ENCODE data around the gene CLIC3.
A peak's percentile ranks its signal among the peaks of the same experiment; 100 is the strongest.

Gene CLIC3

DNA sequence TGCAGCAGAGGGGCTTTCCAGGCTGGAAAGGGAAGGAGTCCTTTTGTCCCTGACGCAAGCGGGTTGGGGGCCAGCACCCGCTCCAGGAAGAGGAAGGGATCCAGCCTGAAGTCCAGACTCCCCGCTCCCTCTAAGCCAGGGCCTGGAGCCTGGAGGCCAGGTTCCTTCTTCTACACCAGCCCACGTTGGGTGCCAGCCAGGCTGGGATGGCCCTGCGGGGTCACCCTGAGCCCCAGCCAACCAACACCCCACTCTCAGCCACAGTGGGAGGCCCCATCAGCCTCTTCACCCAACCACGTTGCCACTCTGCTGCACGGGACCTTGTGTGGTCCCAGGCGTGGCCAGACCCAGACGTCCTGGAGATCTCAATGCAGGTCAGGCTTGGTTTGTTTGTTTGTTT, 36.5 kb upstream of the CLIC3 start:
- in situ Hi-C loops (cut with HindIII; ENCODE audit: low pct_ligation_motif_present, low pct_unique_long_range_greater_than_20kb, low sequenced_read_pairs): no loop called here

DNA sequence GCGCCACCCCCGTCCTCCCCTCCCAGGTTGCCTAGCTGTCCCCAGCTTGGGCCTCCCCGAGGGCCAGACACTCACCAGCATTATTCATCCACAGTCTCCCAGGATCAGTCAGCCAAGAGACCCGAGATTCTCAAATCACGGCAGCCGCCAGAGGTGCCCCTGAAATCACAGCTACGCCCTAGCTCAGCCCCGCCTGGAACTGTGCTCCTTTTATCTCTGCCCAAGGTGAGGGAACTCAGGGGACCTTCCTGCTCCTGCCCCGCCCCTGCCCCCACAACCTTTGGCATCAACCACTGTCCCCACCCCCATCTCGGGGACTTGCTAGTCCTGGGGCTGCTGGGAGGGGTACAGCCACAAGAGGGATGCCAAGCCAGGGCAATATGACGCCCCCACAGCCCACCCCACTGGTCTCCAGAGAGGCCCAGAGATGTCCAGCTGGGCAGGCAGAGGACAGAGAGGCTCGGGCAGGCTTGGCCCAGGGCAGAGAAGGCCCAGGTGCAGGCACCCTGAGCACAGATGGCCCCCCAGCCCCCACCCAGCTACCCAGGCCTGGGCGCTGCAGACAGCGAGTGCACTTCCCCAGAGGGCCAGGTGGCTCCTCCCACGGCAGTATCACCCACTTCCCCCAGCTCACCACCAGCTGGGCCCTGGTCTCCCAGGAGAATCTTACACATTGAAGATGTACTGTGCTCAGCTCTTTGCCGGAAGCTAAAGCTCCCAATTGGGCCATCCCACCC, 35.7 kb upstream of the CLIC3 start, which contains the start of gene FUT7:
TSS of gene FUT7 (minus strand) at position 185 of the 737 bp plus-strand sequence. CDS start at position 88, 97 bp downstream.
- no peak for DNase-seq
- in situ Hi-C loops (cut with HindIII; ENCODE audit: low pct_ligation_motif_present, low pct_unique_long_range_greater_than_20kb, low sequenced_read_pairs): no loop called here

More for the DNA sequence above, 36.5 kb upstream of the CLIC3 start:
- no peak for DNase-seq

- in situ Hi-C loops (cut with HindIII; ENCODE audit: low pct_ligation_motif_present, low pct_unique_long_range_greater_than_20kb, low sequenced_read_pairs): no loop called here
- DNase-seq: no peak
These were observed 34.5 kb upstream of the CLIC3 start for GRCh38 chr9:137030538-137031527.

GRCh38 chr9:137030006-137030405, 33.6 kb upstream of the CLIC3 start:
- DNase-seq: no peak
- in situ Hi-C loops (cut with HindIII; ENCODE audit: low pct_ligation_motif_present, low pct_unique_long_range_greater_than_20kb, low sequenced_read_pairs): no loop called here

GRCh38 chr9:137029058-137029936, 32.9 kb upstream of the CLIC3 start:
- in situ Hi-C loops (cut with HindIII; ENCODE audit: low pct_ligation_motif_present, low pct_unique_long_range_greater_than_20kb, low sequenced_read_pairs): no loop called here

GRCh38 chr9:137028263-137029057, 32.1 kb upstream of the CLIC3 start:
- in situ Hi-C loops (cut with HindIII; ENCODE audit: low pct_ligation_motif_present, low pct_unique_long_range_greater_than_20kb, low sequenced_read_pairs): no loop called here
- DNase-seq: peak; percentile 60

More at GRCh38 chr9:137029058-137029936, 32.9 kb upstream of the CLIC3 start:
- peak; percentile 58 for DNase-seq

DNA sequence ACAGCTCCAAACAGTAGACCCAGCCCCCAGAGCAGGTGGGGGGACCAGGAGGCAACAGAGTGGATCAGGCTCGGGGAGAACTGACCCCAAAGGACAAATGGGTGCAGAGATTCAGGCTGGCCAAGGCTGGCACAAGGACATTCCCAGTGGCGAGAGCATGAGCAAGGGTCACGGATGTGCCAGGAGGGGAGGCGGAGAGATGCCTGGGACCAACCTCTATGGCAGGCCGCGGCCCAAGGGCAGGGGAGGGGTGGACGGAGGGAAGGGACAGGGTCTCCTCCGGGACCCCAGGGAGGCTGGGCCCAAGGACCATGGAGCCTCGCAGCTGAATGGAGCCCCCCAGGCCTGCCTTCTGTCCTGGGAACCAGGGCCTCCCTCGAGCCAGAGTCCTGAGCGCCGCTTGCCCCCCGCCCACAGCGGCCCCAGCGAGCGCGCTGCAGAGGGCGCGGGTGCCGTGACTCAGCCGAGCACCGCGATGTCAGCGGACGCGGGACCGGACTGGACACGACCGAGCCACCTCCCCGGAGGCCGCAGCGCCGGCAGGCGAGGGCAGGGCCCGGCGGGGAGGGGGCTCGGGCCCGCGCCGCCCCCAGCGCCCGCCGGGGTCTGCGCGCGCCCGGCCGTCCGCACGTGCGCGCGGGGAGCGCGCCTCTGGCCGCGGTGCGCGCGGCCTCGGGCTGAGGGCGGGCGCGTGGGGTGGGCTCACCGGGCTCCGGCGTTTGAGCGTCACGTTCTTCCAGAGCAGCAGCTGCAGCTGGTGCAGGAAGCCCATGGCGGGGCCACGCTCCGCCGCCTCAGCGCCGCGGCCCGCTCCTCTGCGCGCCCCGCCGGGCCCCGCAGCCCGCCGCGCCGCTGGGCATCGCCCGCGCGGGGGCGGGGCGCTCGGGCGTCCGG, 31.2 kb upstream of the CLIC3 start, which contains the start of gene ABCA2:
TSS of gene ABCA2 (minus strand) at position 869 of the 894 bp plus-strand sequence. CDS start at position 772, 97 bp downstream.
- in situ Hi-C loops (cut with HindIII; ENCODE audit: low pct_ligation_motif_present, low pct_unique_long_range_greater_than_20kb, low sequenced_read_pairs): no loop called here
- peak; percentile 37 for DNase-seq

DNA sequence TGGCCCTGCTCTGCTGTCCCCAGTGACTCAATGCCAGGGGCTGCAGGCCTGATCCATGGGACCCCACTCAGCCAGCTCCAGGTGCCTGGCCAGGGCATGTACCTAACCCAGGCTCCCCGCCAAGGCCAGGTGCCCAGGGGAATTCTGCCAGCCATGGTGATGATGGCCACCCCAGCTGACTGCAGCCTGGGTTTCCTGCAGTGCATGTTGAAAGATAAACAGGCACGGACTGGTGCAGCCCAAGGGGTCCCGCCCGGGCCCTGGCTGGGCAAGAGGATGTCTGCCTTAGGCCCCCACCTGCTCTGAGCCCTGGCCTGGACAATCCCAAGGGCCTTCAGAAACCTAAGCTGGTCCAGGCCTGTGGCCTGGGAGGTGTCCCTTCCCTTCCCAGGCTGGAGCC, 30.5 kb upstream of the CLIC3 start:
- in situ Hi-C loops (cut with HindIII; ENCODE audit: low pct_ligation_motif_present, low pct_unique_long_range_greater_than_20kb, low sequenced_read_pairs): no loop called here
- no peak for DNase-seq

DNA sequence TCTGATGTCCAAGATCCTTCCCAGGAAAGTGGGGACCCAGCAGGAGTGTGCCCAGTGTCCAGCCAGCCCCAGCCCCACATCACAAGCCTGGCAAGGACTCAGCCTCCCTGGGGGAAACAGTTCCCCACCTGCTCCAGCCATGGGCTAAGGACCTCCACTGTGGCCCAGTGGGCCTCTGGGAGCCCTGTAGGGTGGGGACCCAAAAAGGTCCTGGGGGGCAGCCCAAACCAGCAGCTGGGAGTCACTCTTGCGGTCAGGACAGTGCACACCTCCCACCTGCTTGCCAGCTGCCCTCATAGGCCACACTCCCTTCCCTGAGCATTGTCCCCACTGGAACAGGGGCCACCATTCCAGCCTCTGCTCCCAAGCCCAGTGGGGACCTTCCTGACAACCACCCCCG, 30.0 kb upstream of the CLIC3 start:
- no peak for DNase-seq
- in situ Hi-C loops (cut with HindIII; ENCODE audit: low pct_ligation_motif_present, low pct_unique_long_range_greater_than_20kb, low sequenced_read_pairs): no loop called here

DNA sequence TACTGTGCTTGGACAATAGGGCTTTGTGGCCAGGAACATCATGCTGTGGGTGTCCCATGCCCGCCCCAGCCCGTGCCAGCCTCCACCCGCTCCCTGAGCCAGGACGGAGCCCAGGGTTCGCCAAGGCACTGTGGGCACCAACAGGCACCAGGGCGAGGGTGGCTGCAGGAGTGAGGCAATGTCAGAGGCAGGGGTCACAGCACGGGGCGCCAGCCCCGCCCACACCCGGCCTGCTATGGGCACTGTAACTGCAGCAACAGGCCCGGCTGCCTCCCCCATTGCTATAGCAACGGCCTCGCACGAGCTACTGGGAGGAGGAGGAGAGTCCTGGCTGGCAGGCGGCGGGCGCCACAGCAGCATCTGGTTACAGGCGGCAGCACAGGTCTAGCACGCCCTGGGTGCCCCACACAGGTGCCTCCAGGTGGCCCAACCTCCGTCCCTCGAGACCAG, 29.2 kb upstream of the CLIC3 start:
- no peak for DNase-seq
- in situ Hi-C loops (cut with HindIII; ENCODE audit: low pct_ligation_motif_present, low pct_unique_long_range_greater_than_20kb, low sequenced_read_pairs): no loop called here

DNA sequence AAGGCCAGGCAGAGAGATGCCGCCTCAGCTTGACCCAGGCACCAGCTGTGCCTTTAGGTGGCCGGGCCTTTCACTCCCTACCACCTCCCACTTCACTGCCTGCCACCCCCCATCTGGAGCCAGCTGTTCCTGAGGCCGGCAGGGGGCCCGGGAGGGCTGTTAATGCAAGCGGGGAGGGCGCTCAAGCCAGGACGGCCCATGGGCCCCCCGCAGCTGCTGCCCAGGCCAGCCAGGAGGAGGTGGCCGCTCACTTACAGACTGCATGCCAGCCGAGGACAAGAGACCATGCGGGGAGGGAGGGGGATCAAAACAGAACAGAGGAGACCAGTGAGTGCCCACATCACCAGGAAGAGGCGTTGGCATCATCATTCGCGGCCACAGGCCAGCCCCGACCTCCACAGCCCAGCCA, 27.2 kb upstream of the CLIC3 start:
- in situ Hi-C loops (cut with HindIII; ENCODE audit: low pct_ligation_motif_present, low pct_unique_long_range_greater_than_20kb, low sequenced_read_pairs): no loop called here
- no peak for DNase-seq

- in situ Hi-C loops (cut with HindIII; ENCODE audit: low pct_ligation_motif_present, low pct_unique_long_range_greater_than_20kb, low sequenced_read_pairs): no loop called here
- DNase-seq: no peak
These were observed 26.8 kb upstream of the CLIC3 start for GRCh38 chr9:137023157-137023556.

DNA sequence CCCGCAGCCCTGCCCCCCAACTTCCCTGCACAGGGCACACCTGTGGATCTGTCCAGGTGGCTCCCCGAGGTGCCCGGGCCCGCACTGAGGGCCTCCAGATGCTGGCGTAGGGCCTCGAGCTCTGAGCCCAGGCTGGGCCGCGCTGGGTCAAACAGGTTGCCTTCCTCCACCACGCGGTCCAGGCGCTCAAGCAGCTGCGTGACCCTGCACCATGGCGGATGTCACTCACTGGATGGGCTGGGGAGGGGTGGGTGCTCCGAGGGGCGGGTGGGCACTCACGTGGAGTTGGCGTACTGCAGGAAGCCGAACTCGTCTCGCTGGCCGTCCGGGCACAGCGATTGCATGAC, 26.3 kb upstream of the CLIC3 start:
- in situ Hi-C loops (cut with HindIII; ENCODE audit: low pct_ligation_motif_present, low pct_unique_long_range_greater_than_20kb, low sequenced_read_pairs): no loop called here

DNA sequence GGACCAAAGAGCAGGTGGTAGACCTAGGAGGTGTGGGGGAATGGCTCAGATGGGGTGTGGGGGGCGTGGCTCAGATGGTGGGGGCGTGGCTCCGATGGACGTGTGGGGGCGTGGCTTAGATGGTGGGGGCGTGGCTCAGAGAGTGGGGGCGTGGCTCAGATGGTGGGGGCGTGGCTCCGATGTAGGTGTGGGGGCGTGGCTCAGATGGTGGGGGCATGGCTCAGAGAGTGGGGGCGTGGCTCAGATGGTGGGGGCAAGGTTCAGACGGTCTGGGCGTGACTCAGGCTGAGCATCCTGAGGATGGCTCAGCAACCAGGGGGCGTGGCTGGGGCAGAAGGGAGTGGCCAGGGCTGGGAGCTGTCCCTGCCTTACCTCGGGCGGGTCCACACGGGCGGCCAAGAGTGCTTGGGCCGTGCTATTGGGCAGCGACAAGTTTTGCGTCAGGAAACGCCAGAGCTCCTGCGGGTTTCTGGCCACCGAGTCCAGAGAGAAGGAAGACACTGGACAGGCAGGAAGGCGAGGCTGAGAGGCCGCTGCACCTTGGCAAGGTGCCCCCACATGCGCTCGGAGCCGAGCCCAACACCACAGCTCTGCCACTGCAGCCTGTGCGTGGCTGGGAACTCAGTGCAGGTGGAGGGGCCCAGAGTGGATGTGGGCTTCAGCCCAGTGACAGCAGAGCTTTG, 25.8 kb upstream of the CLIC3 start:
- peak; percentile 64 for DNase-seq
- in situ Hi-C loops (cut with HindIII; ENCODE audit: low pct_ligation_motif_present, low pct_unique_long_range_greater_than_20kb, low sequenced_read_pairs): no loop called here

More for the DNA sequence above, 26.3 kb upstream of the CLIC3 start:
- no peak for DNase-seq

DNA sequence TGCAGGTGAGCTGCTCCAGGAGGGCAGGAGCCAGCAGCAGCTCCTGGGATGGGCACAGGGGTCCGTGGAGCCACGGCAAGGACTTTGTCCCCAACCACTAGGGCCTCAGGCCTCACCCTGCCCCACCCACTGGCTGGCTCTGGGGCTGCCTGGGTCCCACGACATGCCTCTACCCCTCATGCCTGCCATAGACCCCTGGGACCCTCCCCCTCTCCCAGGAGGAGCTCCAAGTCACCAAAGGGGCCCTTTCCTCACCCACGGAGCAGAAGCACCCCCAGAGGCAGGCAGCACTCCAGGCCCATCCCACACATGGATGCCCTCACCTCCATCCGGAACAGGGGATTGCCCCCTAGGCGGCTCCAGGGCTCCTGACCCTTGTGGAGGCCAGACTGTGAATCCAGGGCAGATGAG, 25.2 kb upstream of the CLIC3 start:
- in situ Hi-C loops (cut with HindIII; ENCODE audit: low pct_ligation_motif_present, low pct_unique_long_range_greater_than_20kb, low sequenced_read_pairs): no loop called here
- no peak for DNase-seq
